Bronchial epithelial cell (primary cell): ENCODE data around the gene FAM124A. TPM values are rescaled to one million over a fixed set of nuclear protein-coding genes. Genes with fewer than 3 reads are reported as not detected.

ENCODE experiments used
- DNase-seq: peaks from one replicate; pipeline ENCODE4 v3.0.0-alpha.2; 2010; ENCODE audit warnings: low read depth
- FAIRE-seq: peaks from 2 replicates; lab custom pipeline; 2011; peaks lifted over from hg19 to GRCh38; lab: Jason Lieb, UNC
- H3K27me3 ChIP-seq: 2 replicates; pipeline ENCODE4 v1.5.1; 2011; ENCODE audit warnings: low read length; ENCODE audit not compliant: control insufficient read depth, insufficient read depth
- H3K36me3 ChIP-seq: 2 replicates; pipeline ENCODE4 v1.5.1; 2011; ENCODE audit warnings: low read length; ENCODE audit not compliant: control insufficient read depth, insufficient read depth
- H3K4me3 ChIP-seq: 2 replicates; pipeline ENCODE4 v1.5.1; 2011; ENCODE audit warnings: mild to moderate bottlenecking, low read depth, low read length, control low read depth
- total RNA-seq: library from RNA; depleted of rRNA; stranded (reverse); fragments of >200 nt; gene quantifications from 2 replicates; pipeline ENCODE4 v1.2.1, GENCODE V29; 2014
- TF ChIP-seq, protein P1 (sequence below): IDR thresholded peaks from 2 replicates; pipeline ENCODE4 v1.5.1; 2011; ENCODE audit warnings: mild to moderate bottlenecking, moderate library complexity, low read length, control low read depth, inconsistent platforms; ENCODE audit not compliant: insufficient read depth, severe bottlenecking

FAM124A gene
- total RNA-seq, 1 donor from 2014 or later: not detected

GRCh38 chr13:51221674-51222036 is 543 bp upstream of the FAM124A start:
- TF ChIP-seq, protein P1, sequence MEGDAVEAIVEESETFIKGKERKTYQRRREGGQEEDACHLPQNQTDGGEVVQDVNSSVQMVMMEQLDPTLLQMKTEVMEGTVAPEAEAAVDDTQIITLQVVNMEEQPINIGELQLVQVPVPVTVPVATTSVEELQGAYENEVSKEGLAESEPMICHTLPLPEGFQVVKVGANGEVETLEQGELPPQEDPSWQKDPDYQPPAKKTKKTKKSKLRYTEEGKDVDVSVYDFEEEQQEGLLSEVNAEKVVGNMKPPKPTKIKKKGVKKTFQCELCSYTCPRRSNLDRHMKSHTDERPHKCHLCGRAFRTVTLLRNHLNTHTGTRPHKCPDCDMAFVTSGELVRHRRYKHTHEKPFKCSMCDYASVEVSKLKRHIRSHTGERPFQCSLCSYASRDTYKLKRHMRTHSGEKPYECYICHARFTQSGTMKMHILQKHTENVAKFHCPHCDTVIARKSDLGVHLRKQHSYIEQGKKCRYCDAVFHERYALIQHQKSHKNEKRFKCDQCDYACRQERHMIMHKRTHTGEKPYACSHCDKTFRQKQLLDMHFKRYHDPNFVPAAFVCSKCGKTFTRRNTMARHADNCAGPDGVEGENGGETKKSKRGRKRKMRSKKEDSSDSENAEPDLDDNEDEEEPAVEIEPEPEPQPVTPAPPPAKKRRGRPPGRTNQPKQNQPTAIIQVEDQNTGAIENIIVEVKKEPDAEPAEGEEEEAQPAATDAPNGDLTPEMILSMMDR: no peak
- FAIRE-seq (no peak), DNase-seq (no peak)
- Histone ChIP-seq H3K36me3 (no peaks in the 10 kb centered on the region), H3K4me3 (peak overlapping the region; percentile 51), H3K27me3 (peaks cover 26% of the 10 kb centered on the region)

DNA sequence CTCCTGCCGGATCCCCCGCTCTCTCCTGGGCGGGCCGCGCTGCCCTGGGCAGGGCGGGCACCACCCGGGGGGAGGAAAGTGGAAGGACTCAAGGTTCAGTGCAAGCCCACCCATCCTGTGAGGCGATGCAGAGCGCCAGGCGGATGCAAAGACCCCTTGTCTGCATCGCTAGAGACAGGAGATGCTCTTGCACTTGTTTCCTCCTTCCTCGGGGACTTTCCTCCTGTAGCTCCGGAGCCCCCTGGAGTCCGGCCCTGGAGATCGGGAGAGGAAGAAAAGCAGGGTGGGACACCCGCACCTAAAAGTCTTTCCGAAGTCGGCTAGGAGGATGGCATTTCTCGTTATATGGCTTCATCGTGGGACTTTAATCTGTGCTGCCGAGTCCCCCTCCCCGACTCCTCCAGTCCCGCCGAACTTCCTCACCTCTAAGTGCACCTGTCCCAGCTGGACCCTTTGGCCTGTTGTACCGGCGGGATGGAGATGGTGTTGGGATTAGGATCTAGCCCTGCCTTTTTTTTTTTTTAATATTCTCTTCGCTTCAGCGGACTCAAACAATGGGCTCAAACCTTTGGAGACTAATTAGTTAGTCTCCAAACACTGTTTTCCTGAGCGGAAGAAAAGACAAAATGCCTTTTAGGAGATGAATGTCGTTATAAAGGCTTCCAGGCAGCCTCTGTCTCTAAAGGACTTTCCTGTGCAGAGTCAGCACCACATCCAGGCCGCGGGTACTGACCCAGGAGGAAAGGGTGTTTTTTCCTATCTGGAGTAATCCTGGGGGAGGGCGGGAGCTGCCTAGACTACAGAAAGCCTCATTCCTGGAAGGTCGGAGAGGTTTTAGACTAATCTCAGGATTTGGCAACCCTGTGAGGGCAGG is 725 bp downstream of the FAM124A start:
- H3K4me3 ChIP-seq: peak overlapping the region; percentile 3

DNA sequence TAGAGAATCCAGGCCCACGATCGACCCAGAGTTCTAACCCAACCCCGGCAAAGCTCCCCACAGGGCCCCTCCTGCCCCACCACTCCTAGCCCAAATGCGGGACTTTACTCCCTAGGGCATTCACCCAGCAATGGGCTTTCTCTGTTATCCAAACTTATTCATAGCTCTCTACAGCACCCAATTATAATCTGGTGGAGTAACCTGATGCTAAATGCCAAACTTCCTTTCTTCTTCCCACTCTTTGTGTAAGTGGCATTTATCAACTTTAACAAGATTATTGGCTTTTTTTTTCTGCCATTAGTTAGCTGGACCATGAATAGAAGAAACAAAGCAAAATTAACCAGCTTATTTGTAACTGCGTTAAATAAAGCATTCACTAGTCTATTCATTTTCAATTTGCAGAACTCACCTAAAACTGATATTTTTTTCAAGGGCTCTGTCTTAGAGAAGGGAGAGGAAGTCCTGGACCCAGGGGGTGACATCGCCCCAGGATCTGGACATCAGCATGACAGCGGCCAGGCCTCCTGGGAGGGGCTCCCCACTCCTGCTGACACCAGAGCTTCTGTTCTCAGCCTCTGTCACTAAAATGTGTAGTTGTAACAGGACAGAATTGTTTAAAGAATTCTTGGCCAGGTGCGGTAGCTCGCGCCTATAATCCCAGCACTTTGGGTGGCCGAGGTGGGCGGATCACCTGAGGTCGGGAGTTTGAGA is 1.5 kb downstream of the FAM124A start:
- FAIRE-seq: no peak
- no peak for DNase-seq
- H3K4me3 ChIP-seq: no peak overlapping the region

More for the DNA sequence above, 725 bp downstream of the FAM124A start:
- DNase-seq (no peak), FAIRE-seq (no peak)
- peaks cover 27% of the 10 kb centered on the region for H3K27me3 ChIP-seq
- no peaks in the 10 kb centered on the region for H3K36me3 ChIP-seq
- TF ChIP-seq, protein P1: no peak

GRCh38 chr13:51225029-51225428 is 2.8 kb downstream of the FAM124A start:
- Histone ChIP-seq H3K27me3 (peaks cover 27% of the 10 kb centered on the region), H3K36me3 (no peaks in the 10 kb centered on the region), H3K4me3 (no peak overlapping the region)
- TF ChIP-seq, protein P1: no peak
- FAIRE-seq: no peak
- peak; percentile 25 for DNase-seq

More for the DNA sequence above, 1.5 kb downstream of the FAM124A start:
- H3K27me3 ChIP-seq: peaks cover 27% of the 10 kb centered on the region
- TF ChIP-seq, protein P1: no peak
- H3K36me3 ChIP-seq: no peaks in the 10 kb centered on the region

GRCh38 chr13:51227404-51227803 is 5.2 kb downstream of the FAM124A start:
- FAIRE-seq (no peak), DNase-seq (no peak)
- Histone ChIP-seq H3K4me3 (no peak overlapping the region), H3K36me3 (no peaks in the 10 kb centered on the region), H3K27me3 (peaks cover 16% of the 10 kb centered on the region)
- TF ChIP-seq, protein P1: no peak
